Left cardiac atrium (tissue), 4 donors: ENCODE results near the gene LTBP4. TPM values are rescaled to one million over a fixed set of nuclear protein-coding genes. Genes with fewer than 3 reads are reported as not detected.
"Not testable (repeated sequence)": the region's sequence is repeated elsewhere in the genome, so short reads cannot be mapped to it uniquely, and the experiment has no call there.

Experiments used
- ATAC-seq, 2 donors: fragments of 200-7000 bp; cut with Tn5 transposase; one replicate each; pipeline ENCODE4 v1.9.1; 2020; ENCODE audit warnings: mild to moderate bottlenecking in 2 of 2, moderate library complexity in 2 of 2
- DNase-seq: peaks from one replicate; pipeline ENCODE4 v3.0.0-alpha.2; 2020
- intact Hi-C, 2 donors: fragments of 100-400 bp; cut with DNase I; formaldehyde crosslinking; loops; one replicate each; pipeline versions ENCODE4 v1.14.1 to v1.15.1; 2022 to 2023
- long read RNA-seq: library from polyadenylated mRNA; unstranded; transcript quantifications from one replicate; pipeline ENCODE4 v2.0.0, GENCODE V29; 2021
- total RNA-seq, 2 donors: library from RNA; stranded (reverse); fragmentation: NEBNext Ultra II Directional; extraction: Animal tissue kit (Norgen Biotek cat#: 25700); gene quantifications; one replicate each; pipeline ENCODE4 v1.2.1, GENCODE V29; 2021
- donor health status: DM: no; HTN: yes; CAD: no.
- donor health status: DM: no; HTN: yes; CAD: no; lungs with severe emphysema.
- donor health status: DM: yes; HTN: yes; CAD: no.
- donor health status: Dilated cardiomyopathy.

LTBP4 gene, protein sequence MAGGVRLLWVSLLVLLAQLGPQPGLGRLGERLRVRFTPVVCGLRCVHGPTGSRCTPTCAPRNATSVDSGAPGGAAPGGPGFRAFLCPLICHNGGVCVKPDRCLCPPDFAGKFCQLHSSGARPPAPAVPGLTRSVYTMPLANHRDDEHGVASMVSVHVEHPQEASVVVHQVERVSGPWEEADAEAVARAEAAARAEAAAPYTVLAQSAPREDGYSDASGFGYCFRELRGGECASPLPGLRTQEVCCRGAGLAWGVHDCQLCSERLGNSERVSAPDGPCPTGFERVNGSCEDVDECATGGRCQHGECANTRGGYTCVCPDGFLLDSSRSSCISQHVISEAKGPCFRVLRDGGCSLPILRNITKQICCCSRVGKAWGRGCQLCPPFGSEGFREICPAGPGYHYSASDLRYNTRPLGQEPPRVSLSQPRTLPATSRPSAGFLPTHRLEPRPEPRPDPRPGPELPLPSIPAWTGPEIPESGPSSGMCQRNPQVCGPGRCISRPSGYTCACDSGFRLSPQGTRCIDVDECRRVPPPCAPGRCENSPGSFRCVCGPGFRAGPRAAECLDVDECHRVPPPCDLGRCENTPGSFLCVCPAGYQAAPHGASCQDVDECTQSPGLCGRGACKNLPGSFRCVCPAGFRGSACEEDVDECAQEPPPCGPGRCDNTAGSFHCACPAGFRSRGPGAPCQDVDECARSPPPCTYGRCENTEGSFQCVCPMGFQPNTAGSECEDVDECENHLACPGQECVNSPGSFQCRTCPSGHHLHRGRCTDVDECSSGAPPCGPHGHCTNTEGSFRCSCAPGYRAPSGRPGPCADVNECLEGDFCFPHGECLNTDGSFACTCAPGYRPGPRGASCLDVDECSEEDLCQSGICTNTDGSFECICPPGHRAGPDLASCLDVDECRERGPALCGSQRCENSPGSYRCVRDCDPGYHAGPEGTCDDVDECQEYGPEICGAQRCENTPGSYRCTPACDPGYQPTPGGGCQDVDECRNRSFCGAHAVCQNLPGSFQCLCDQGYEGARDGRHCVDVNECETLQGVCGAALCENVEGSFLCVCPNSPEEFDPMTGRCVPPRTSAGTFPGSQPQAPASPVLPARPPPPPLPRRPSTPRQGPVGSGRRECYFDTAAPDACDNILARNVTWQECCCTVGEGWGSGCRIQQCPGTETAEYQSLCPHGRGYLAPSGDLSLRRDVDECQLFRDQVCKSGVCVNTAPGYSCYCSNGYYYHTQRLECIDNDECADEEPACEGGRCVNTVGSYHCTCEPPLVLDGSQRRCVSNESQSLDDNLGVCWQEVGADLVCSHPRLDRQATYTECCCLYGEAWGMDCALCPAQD (N-terminal part only)
- total RNA-seq, result 100 to 1,000 TPM; 272 to 361 TPM
- long read RNA-seq, full-length matches to known transcripts, result 3 of 111 reads
- long read RNA-seq, partial matches to known transcripts, result 87 of 111 reads
- long read RNA-seq, other reads (novel, unspliced or antisense), result 21 of 111 reads

DNA sequence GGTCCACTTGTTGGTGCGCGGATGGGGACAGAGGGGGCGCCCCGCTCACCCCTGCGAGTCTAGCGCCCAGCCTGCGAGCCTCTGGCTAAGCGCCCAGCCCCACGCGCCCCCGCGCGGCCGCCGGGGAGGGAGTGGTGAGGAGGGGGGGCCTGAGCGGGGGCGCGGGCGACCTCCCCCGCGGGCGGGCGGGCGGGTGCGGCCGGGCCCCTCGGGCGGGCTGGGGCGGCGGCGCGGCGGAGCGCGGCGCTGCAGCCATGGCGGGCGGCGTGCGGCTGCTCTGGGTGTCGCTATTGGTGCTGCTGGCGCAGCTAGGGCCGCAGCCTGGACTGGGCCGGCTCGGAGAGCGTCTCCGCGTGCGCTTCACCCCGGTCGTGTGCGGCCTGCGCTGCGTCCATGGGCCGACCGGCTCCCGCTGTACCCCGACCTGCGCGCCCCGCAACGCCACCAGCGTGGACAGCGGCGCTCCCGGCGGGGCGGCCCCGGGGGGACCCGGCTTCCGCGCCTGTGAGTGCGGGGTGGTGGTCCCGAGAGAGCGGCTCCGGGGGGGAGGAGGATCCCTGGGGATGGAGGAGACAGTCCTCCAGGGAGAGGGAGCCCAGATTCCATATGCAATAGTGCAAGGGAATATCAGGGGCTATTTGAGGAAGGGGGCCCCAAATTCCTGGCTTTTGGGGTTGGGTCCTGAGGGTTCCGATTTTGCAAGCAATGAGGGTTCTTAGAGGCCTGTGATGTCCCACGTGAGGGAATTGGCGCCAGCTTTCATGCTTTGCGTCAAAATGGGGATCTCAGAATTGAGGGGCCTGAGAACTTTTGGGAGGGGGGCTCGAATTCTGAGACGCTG is at the start of gene LTBP4:
TSS of gene LTBP4 (plus strand) at position 236 of the 841 bp plus-strand sequence. CDS start at position 255, 19 bp downstream.
- ATAC-seq, result peak in 1 of 2 donors; percentile 0
- intact Hi-C loops, result loop anchor here in 1 of 2 donors (5.0 kb wide), 1 partner anchor 134 kb away; the partner anchor contains the start of genes BLVRB and SPTBN4
- peak; percentile 70 for DNase-seq

DNA sequence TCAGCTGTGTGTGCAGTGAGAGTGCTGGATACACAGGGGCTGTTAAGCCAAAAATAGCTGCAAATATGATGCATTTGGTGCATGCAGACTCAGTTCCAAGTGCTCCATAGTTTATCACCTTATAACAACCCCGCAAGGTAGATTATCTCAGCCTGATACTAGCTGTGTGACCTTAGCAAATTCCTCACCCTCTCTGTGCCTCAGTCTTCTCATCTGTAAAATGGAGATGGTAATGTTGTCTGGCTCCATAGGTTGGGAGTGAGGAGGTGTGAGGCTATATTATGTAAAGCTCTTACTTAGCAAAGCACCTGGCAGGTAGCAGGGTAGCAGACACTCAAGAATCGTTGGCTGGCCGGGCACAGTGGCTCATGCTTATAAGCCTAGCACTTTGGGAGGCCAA is 48.3 kb upstream of the LTBP4 start:
- ATAC-seq, result no peak
- intact Hi-C loops, result no loop called here

DNA sequence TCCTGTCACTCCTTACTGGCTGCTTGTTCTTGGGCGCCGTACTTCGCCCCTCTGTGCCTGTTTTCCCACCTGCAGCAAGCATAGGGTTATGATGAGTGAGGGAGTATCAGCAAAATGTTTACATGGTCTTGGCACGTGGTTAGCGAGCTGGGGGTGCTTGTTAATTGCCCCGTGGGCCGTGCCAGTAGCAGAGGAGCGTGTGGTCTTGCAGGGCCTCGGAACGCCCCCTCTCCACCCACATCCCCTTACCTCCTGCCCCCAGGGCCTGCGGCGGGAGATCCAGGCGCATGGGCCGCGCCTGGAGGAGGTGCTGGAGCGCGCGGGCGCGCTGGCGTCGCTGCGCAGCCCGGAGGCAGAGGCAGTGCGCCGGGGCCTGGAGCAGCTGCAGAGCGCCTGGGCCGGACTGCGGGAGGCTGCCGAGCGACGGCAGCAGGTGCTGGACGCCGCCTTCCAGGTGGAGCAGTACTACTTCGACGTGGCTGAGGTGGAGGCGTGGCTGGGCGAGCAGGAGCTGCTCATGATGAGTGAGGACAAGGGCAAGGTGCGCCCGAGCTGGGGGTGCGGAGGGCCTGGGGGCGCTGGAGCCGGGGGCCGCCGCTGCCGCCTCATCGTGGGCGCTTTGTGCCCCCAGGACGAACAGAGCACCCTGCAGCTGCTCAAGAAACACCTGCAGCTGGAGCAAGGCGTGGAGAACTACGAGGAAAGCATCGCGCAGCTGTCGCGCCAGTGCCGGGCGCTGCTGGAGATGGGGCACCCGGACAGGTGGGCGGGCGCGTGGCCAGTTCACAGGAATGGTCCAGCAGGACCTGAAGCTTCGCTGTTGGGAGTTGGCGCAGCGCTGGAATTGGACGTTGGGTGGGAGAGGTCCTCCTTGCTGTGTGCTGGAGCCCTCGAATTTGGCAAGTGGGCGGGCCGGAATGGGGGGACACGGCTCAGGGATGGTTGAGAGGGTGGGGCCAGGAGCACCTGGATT is 47.0 kb upstream of the LTBP4 start:
- no peak for DNase-seq
- intact Hi-C loops, result no loop called here
- ATAC-seq, result no peak

More for the DNA sequence above, 48.3 kb upstream of the LTBP4 start:
- no peak for DNase-seq

- ATAC-seq (no peak), DNase-seq (no peak)
- intact Hi-C loops, result no loop called here
Observed at GRCh38 chr19:40555978-40556689, 45.0 kb upstream of the LTBP4 start.

DNA sequence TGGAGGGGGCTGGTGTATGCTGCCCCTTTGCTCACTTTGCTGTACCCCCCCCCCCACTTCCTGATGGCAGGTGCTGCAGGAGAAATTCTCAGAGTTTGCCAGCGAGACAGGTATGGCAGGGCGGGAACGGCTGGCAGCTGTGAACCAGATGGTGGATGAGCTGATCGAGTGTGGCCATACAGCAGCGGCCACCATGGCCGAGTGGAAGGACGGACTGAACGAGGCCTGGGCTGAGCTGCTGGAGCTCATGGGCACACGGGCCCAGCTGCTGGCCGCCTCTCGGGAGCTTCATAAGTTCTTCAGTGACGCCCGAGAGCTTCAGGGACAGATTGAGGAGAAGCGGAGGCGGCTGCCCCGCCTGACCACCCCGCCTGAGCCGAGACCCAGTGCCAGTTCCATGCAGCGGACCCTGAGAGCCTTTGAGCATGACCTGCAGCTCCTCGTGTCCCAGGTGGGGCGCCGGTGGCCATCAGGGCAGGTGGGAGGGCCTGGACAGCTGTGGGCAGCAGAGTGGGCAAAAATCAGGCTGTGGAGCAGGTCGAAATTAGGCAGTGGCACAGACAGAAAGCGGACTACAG is 44.1 kb upstream of the LTBP4 start:
- intact Hi-C loops, result no loop called here
- DNase-seq, result no peak
- ATAC-seq, result no peak

DNA sequence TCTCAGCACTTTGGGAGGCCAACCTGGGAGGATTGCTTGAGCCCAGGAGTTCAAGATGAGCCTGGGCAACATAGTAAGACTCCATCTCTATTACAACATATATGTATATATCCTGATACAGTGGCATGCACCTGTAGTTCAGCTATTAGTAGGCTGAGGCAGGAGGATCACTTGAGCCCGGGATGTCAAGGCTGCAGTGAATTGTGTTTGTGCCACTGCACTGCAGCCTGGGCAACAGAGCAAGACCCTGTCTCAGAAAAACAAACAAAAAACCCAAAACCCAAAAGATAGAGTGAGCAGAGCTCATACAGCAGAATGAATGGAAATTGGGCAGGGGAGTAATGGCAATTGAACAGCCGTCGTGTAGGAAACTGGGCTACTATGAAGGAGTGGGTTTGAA is 41.8 kb upstream of the LTBP4 start:
- ATAC-seq, result no peak
- intact Hi-C loops, result no loop called here
- DNase-seq, result no peak

DNA sequence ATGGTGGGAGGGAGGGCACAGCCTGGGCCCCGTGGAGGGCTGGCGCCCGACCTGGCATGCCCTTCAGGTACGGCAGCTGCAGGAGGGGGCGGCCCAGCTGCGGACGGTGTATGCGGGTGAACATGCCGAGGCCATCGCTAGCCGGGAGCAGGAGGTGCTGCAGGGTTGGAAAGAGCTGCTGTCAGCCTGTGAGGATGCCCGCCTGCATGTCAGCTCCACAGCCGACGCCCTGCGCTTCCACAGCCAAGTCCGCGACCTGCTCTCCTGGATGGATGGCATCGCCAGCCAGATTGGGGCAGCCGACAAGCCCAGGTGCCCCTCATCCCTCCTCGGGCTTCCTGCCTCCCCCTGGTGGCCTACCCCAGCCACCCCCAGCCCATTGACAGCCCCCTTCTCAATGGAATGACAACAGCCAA is 41.1 kb upstream of the LTBP4 start:
- intact Hi-C loops, result no loop called here
- no peak for ATAC-seq
- DNase-seq, result no peak

GRCh38 chr19:40561947-40562346 is 39.2 kb upstream of the LTBP4 start:
- intact Hi-C loops, result no loop called here
- ATAC-seq (no peak), DNase-seq (no peak)

DNA sequence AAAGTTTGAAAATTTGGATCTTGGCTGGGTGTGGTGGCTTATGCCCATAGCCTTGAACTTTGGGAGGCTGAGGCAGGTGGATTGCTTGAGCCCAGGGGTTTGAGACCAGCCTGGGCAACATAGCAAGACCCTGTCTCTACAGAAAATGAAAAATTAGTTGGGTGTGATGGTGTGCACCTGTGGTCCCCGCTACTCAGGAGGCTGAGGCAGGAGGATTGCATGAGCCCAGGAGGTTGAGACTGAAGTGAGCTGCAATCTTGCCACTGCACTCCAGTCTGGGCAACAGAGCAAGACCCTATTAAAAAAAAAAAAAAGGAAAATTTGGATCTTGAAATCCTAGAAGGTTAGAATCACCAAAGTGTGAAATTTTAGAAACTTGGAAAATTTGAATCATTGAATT is 36.6 kb upstream of the LTBP4 start:
- DNase-seq, intact Hi-C loops, ATAC-seq: not testable (repeated sequence)

GRCh38 chr19:40565355-40565754 is 35.8 kb upstream of the LTBP4 start:
- ATAC-seq (no peak), DNase-seq (no peak)
- intact Hi-C loops, result no loop called here

- DNase-seq, result no peak
- intact Hi-C loops, result no loop called here
- no peak for ATAC-seq
Observed at GRCh38 chr19:40565910-40566495, 35.2 kb upstream of the LTBP4 start.

- intact Hi-C loops, result no loop called here
- ATAC-seq (no peak), DNase-seq (no peak)
Observed at GRCh38 chr19:40567040-40567749, 34.0 kb upstream of the LTBP4 start.

- no peak for DNase-seq
- intact Hi-C loops, result no loop called here
- ATAC-seq, result no peak
Observed at GRCh38 chr19:40567750-40568494, 33.2 kb upstream of the LTBP4 start.

DNA sequence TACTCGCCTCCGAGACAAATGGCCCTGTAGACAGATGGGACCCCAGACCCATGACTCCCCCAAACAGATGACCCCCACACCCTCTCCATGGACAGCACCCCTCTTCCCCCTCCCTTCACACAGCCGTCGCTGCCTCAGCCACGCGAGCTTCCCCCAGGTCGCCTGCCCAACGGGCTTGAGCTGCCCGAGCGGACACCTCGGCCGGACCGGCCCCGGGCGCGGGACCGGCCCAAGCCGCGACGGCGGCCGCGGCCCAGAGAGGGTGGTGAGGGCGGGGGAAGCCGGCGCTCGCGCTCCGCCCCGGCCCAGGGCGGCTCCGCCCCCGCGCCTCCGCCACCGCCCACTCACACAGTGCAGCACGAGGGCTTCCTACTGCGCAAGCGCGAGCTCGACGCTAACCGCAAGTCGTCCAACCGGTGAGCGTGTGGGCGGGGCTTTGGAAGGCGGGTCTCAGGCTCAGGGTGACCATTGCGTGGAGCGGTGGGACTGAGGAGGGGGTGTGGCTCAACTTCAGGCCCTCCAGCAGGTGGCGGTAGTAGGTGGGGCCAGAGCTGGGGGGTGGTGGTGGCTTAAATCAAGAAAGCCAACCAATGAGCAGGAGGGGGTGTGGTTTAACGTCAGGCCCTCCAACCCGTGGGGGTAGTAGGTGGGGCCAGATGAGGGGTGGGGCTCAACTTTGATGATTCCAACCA is 30.7 kb upstream of the LTBP4 start:
- ATAC-seq (peak; percentile 96 to 98), DNase-seq (peak; percentile 100)
- intact Hi-C loops, result no loop called here
